ENCODE results near the gene RNASE8.
"Not testable (repeated sequence)": the region's sequence is repeated elsewhere in the genome, so short reads cannot be mapped to it uniquely, and the experiment has no call there.

The RNASE8 gene

DNA sequence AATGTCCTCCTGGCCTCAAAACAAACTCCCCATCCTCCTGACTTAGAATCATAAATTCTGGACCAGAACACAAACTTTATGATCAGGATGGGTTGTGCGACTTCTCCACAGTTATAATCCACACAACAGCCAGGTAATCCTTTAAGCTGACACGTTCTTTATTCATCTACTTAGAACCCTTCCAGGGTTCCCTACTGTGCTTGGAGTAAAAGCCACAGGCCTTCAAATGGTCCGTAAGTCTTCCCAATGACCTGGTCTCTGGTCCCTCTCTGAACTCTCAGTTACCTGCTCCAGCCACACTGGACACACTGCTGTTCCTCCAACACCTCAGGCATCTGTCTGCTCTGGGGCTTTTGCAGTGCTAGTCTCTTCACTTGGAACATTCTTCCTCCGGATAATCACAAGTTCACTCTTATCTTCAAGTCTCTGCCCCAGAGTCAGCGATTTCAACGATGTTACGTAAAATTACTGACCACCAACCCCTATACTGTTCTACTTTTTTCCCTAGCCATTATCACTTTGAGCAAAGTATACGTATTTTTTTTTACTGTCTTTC is 17.2 kb upstream of the RNASE8 start:
- no peaks in the 10 kb centered on the region for H3K36me3 ChIP-seq (ENCODE audit: control insufficient read depth in 2 of 2, insufficient read depth in 2 of 2, low read length in 2 of 2)
- no peak overlapping the region for H3K4me3 ChIP-seq (ENCODE audit: low read length in 2 of 2)
- H3K4me1 ChIP-seq (ENCODE audit: control insufficient read depth in 2 of 2, insufficient read depth in 2 of 2, low read length in 2 of 2) = peaks cover 25 to 34% of the 10 kb centered on the region in 2 donors
- H3K27me3 ChIP-seq (ENCODE audit: control insufficient read depth in 2 of 2, insufficient read depth in 2 of 2, low read length in 2 of 2) = no peaks in the 10 kb centered on the region
- no peak overlapping the region for H3K9ac ChIP-seq (ENCODE audit: low read depth in 1 of 2, low read length in 2 of 2)
- H3K9me3 ChIP-seq (ENCODE audit: control insufficient read depth in 2 of 2, low read length in 2 of 2) = no peaks in the 10 kb centered on the region
- H3K27ac ChIP-seq (ENCODE audit: low read depth in 2 of 2, low read length in 2 of 2) = no peak overlapping the region

DNA sequence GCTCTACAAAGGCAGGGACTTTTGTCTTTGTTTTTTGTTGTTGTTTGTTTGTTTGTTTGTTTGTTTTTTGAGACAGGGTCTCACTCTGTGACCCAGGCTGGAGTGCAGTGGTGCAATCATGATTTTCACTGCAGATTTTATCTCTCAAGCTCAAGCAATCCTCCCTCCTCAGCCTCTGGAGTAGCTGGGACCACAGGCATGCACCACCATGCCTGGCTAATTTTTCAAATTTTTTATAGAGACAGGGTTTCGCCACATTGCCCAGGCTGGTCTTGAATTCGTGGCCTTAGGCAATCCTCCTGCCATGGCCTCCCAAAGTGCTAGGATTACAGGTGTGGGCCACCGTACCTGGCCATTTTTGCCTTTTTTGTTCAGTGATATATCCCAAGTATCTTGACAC is 16.7 kb upstream of the RNASE8 start:
- H3K9ac ChIP-seq (ENCODE audit: low read depth in 1 of 2, low read length in 2 of 2); H3K4me3 ChIP-seq (ENCODE audit: low read length in 2 of 2); H3K36me3 ChIP-seq (ENCODE audit: control insufficient read depth in 2 of 2, insufficient read depth in 2 of 2, low read length in 2 of 2); H3K9me3 ChIP-seq (ENCODE audit: control insufficient read depth in 2 of 2, low read length in 2 of 2); H3K27me3 ChIP-seq (ENCODE audit: control insufficient read depth in 2 of 2, insufficient read depth in 2 of 2, low read length in 2 of 2); H3K27ac ChIP-seq (ENCODE audit: low read depth in 2 of 2, low read length in 2 of 2): not testable (repeated sequence)
- H3K4me1 ChIP-seq (ENCODE audit: control insufficient read depth in 2 of 2, insufficient read depth in 2 of 2, low read length in 2 of 2) = peaks cover 25 to 34% of the 10 kb centered on the region in 2 donors

DNA sequence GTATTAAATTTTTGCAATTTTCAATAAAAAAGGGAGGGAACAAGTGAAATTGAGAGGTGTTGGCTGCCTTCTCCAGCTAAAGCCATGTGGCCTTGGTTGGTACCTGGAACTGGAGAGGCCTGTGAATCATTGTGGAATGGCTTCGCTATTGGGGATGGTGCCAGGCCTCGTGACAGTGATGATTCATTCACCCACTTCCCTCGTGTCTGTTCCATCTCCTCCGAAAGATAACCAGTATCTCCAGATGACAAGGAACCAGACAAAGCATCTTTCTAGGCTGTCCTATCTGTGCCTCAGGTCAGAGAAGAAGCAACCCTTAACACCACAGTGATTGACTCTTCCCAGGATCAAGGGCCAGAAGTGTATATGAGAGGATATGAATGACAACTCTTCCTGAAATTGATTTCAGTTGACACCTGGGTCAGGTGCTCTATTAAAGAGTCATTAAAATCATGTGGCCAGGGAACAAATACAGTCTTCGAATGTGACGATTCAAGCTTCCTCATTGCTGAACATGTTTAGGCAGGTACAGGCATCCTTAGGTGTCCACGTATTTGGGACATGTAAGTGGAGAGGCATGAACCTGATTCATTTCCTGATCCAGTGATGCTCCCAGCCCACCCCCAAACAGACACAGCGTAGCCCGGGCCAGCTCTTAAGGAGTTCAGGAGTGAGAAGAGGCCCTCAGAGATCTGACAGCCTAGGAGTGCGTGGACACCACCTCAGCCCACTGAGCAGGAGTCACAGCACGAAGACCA is 15.8 kb upstream of the RNASE8 start, which contains the start of gene RNASE7:
Gene RNASE7, plus strand, starts transcription at position 687 of the 758 bp plus-strand sequence. CDS start 631 bp downstream, outside the sequence.
- H3K36me3 ChIP-seq (ENCODE audit: control insufficient read depth in 2 of 2, insufficient read depth in 2 of 2, low read length in 2 of 2) = no peaks in the 10 kb centered on the region
- H3K9ac ChIP-seq (ENCODE audit: low read depth in 1 of 2, low read length in 2 of 2) = no peak within 1 kb of the TSS
- H3K4me3 ChIP-seq (ENCODE audit: low read length in 2 of 2) = no peak within 1 kb of the TSS
- H3K27ac ChIP-seq (ENCODE audit: low read depth in 2 of 2, low read length in 2 of 2) = peak within 1 kb of the TSS in 1 of 2 donors; percentile 24
- H3K27me3 ChIP-seq (ENCODE audit: control insufficient read depth in 2 of 2, insufficient read depth in 2 of 2, low read length in 2 of 2) = no peaks in the 10 kb centered on the region
- H3K9me3 ChIP-seq (ENCODE audit: control insufficient read depth in 2 of 2, low read length in 2 of 2) = no peaks in the 10 kb centered on the region
- H3K4me1 ChIP-seq (ENCODE audit: control insufficient read depth in 2 of 2, insufficient read depth in 2 of 2, low read length in 2 of 2) = peaks cover 25 to 34% of the 10 kb centered on the region in 2 donors

DNA sequence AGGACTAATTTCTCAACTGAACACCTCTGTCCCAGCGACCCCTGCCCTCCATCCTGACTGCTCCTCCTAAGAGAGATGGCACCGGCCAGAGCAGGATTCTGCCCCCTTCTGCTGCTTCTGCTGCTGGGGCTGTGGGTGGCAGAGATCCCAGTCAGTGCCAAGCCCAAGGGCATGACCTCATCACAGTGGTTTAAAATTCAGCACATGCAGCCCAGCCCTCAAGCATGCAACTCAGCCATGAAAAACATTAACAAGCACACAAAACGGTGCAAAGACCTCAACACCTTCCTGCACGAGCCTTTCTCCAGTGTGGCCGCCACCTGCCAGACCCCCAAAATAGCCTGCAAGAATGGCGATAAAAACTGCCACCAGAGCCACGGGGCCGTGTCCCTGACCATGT is 14.7 kb upstream of the RNASE8 start:
- Histone ChIP-seq H3K27ac (ENCODE audit: low read depth in 2 of 2, low read length in 2 of 2) (peak overlapping the region in 1 of 2 donors; percentile 24), H3K36me3 (ENCODE audit: control insufficient read depth in 2 of 2, insufficient read depth in 2 of 2, low read length in 2 of 2) (no peaks in the 10 kb centered on the region), H3K4me1 (ENCODE audit: control insufficient read depth in 2 of 2, insufficient read depth in 2 of 2, low read length in 2 of 2) (peaks cover 25 to 34% of the 10 kb centered on the region in 2 donors), H3K4me3 (ENCODE audit: low read length in 2 of 2) (no peak overlapping the region), H3K9ac (ENCODE audit: low read depth in 1 of 2, low read length in 2 of 2) (no peak overlapping the region), H3K27me3 (ENCODE audit: control insufficient read depth in 2 of 2, insufficient read depth in 2 of 2, low read length in 2 of 2) (no peaks in the 10 kb centered on the region), H3K9me3 (ENCODE audit: control insufficient read depth in 2 of 2, low read length in 2 of 2) (no peaks in the 10 kb centered on the region)

DNA sequence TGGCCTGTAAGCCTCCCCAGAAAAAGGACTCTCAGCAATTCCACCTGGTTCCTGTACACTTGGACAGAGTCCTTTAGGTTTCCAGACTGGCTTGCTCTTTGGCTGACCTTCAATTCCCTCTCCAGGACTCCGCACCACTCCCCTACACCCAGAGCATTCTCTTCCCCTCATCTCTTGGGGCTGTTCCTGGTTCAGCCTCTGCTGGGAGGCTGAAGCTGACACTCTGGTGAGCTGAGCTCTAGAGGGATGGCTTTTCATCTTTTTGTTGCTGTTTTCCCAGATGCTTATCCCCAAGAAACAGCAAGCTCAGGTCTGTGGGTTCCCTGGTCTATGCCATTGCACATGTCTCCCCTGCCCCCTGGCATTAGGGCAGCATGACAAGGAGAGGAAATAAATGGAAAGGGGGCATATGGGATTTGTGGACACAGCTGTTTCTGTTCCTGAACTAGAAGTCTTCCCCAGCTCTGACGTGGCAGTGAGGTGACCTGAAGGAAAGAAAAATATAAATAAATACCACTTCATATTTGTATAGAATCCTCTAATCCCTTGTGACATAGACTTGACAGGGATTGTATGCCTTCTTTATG is 14.1 kb upstream of the RNASE8 start:
- Histone ChIP-seq H3K27me3 (ENCODE audit: control insufficient read depth in 2 of 2, insufficient read depth in 2 of 2, low read length in 2 of 2) (no peaks in the 10 kb centered on the region), H3K27ac (ENCODE audit: low read depth in 2 of 2, low read length in 2 of 2) (peak overlapping the region; percentile 24 to 30), H3K4me1 (ENCODE audit: control insufficient read depth in 2 of 2, insufficient read depth in 2 of 2, low read length in 2 of 2) (peaks cover 23 to 32% of the 10 kb centered on the region in 2 donors), H3K9me3 (ENCODE audit: control insufficient read depth in 2 of 2, low read length in 2 of 2) (no peaks in the 10 kb centered on the region), H3K9ac (ENCODE audit: low read depth in 1 of 2, low read length in 2 of 2) (no peak overlapping the region), H3K36me3 (ENCODE audit: control insufficient read depth in 2 of 2, insufficient read depth in 2 of 2, low read length in 2 of 2) (no peaks in the 10 kb centered on the region), H3K4me3 (ENCODE audit: low read length in 2 of 2) (no peak overlapping the region)

DNA sequence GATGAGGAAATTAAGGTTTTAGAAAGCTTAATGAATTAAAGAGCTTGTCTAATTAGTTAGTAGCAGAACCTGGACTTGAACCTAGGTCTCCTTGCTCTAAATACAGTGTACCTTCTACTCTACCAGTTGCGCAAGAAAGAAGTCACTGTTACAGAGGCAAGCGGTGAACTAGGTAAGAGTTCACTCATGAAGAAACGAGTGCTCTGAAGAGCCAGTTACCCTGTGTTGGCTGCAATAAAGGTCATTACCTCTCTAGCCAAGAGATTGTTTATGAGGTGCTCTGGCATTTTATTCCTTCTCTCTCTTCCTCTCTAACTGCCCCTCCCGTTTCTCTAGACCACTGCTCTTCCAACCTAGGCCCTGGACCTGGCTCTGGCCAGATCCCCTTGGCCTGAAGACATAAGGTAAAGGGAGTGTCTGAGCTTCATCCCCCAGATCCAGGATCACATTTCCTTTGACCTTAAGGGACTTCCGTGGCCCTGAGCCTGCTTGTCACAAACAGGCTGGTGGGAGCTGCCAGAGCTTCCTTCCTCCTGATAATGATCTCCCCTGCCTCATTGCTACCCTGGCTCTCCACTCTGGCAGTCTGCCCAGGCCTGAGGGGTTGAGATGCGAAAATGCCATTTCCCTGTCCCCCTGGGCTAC is 13.5 kb upstream of the RNASE8 start:
- Histone ChIP-seq H3K4me3 (ENCODE audit: low read length in 2 of 2) (no peak overlapping the region), H3K4me1 (ENCODE audit: control insufficient read depth in 2 of 2, insufficient read depth in 2 of 2, low read length in 2 of 2) (peaks cover 20 to 26% of the 10 kb centered on the region in 2 donors), H3K9ac (ENCODE audit: low read depth in 1 of 2, low read length in 2 of 2) (peak overlapping the region in 1 of 2 donors; percentile 14), H3K27ac (ENCODE audit: low read depth in 2 of 2, low read length in 2 of 2) (peak overlapping the region; percentile 30 to 39), H3K36me3 (ENCODE audit: control insufficient read depth in 2 of 2, insufficient read depth in 2 of 2, low read length in 2 of 2) (no peaks in the 10 kb centered on the region), H3K9me3 (ENCODE audit: control insufficient read depth in 2 of 2, low read length in 2 of 2) (no peaks in the 10 kb centered on the region), H3K27me3 (ENCODE audit: control insufficient read depth in 2 of 2, insufficient read depth in 2 of 2, low read length in 2 of 2) (no peaks in the 10 kb centered on the region)

DNA sequence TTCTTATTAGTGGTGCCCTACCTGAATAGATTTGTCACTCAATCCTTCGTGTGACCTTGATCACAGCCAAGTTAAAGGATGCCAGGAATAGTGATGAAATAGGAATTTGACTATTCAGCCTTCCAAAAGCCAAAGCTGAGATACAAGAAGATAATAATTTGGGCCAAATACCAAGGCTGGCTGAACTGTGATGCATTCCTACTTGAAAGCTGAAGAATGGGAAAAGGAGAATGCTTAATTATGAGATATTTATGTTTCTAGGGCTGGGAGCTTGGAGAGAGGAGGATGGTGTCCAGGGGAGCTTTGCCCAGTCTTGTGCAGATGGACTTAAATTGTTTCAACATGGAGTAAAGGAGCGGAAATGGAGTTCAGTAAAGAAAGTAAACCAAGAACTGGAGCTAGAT is 10.2 kb upstream of the RNASE8 start:
- no peak overlapping the region for H3K9ac ChIP-seq (ENCODE audit: low read depth in 1 of 2, low read length in 2 of 2)
- H3K4me1 ChIP-seq (ENCODE audit: control insufficient read depth in 2 of 2, insufficient read depth in 2 of 2, low read length in 2 of 2) = peaks cover 14 to 17% of the 10 kb centered on the region in 2 donors
- H3K27me3 ChIP-seq (ENCODE audit: control insufficient read depth in 2 of 2, insufficient read depth in 2 of 2, low read length in 2 of 2) = no peaks in the 10 kb centered on the region
- H3K9me3 ChIP-seq (ENCODE audit: control insufficient read depth in 2 of 2, low read length in 2 of 2) = no peaks in the 10 kb centered on the region
- no peak overlapping the region for H3K27ac ChIP-seq (ENCODE audit: low read depth in 2 of 2, low read length in 2 of 2)
- H3K4me3 ChIP-seq (ENCODE audit: low read length in 2 of 2) = no peak overlapping the region
- no peaks in the 10 kb centered on the region for H3K36me3 ChIP-seq (ENCODE audit: control insufficient read depth in 2 of 2, insufficient read depth in 2 of 2, low read length in 2 of 2)

DNA sequence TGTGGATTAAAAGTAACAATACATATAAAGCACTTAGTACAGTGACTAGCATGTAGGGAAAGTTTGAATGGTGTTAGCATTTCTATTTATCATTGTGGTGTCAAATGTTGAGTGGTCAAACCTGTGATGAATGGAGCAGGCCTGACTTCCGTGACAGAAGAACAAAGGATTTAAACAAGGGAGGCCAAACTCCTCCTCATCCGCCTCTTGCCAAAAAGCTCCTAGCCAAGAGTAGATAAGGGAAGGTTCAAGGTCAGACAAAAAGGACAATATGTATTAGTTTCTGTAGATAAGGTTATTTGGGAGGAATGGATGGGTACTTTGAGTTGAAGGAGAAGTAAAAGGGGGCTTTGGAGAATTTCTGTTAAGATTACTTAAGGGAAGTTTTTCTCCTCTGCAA is 9.0 kb upstream of the RNASE8 start:
- Histone ChIP-seq H3K9ac (ENCODE audit: low read depth in 1 of 2, low read length in 2 of 2) (no peak overlapping the region), H3K27ac (ENCODE audit: low read depth in 2 of 2, low read length in 2 of 2) (no peak overlapping the region), H3K4me1 (ENCODE audit: control insufficient read depth in 2 of 2, insufficient read depth in 2 of 2, low read length in 2 of 2) (peaks cover 5 to 9% of the 10 kb centered on the region in 2 donors), H3K4me3 (ENCODE audit: low read length in 2 of 2) (no peak overlapping the region), H3K27me3 (ENCODE audit: control insufficient read depth in 2 of 2, insufficient read depth in 2 of 2, low read length in 2 of 2) (no peaks in the 10 kb centered on the region), H3K36me3 (ENCODE audit: control insufficient read depth in 2 of 2, insufficient read depth in 2 of 2, low read length in 2 of 2) (no peaks in the 10 kb centered on the region), H3K9me3 (ENCODE audit: control insufficient read depth in 2 of 2, low read length in 2 of 2) (no peaks in the 10 kb centered on the region)

DNA sequence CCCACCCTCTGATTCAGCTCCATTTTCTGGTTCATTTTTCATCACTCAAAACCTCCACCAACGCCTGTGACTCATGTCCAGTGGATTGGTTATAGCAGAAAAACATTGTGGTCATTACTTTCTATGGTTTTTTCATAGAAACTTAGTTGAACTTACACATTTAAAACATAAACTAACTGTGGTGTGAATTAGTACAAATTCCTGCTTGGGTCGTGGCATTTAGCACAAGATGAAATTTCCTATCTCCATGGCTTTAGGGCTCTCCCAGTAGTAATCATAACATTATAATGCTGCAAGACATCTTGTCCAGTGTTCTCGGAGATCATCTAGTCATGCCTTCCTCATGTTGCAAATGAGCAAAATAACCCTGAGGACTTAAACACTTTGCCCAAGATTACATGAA is 8.3 kb upstream of the RNASE8 start:
- H3K27me3 ChIP-seq (ENCODE audit: control insufficient read depth in 2 of 2, insufficient read depth in 2 of 2, low read length in 2 of 2) = no peaks in the 10 kb centered on the region
- H3K36me3 ChIP-seq (ENCODE audit: control insufficient read depth in 2 of 2, insufficient read depth in 2 of 2, low read length in 2 of 2) = no peaks in the 10 kb centered on the region
- no peaks in the 10 kb centered on the region for H3K9me3 ChIP-seq (ENCODE audit: control insufficient read depth in 2 of 2, low read length in 2 of 2)
- no peak overlapping the region for H3K4me3 ChIP-seq (ENCODE audit: low read length in 2 of 2)
- H3K27ac ChIP-seq (ENCODE audit: low read depth in 2 of 2, low read length in 2 of 2) = no peak overlapping the region
- H3K4me1 ChIP-seq (ENCODE audit: control insufficient read depth in 2 of 2, insufficient read depth in 2 of 2, low read length in 2 of 2) = peaks cover 6 to 11% of the 10 kb centered on the region in 2 donors
- no peak overlapping the region for H3K9ac ChIP-seq (ENCODE audit: low read depth in 1 of 2, low read length in 2 of 2)

DNA sequence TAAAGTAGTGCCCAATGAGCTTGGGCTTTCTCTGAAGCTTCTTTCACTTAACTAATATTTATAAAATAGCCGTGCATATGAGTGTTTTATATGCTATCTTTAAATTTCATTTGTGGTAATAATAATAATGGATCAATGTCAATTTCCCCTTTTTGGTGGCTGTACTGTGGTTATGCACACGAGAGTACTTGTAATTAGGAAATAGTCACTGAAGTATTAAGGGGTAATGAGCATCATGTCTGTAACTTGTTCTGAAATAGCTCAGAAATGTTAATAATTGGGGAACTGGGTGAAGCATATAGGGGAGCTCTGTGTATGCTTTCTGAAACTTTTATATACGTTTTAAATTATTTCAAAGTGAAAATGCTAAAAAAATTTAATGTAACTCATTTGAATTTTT is 7.0 kb upstream of the RNASE8 start:
- Histone ChIP-seq H3K9ac (ENCODE audit: low read depth in 1 of 2, low read length in 2 of 2) (no peak overlapping the region), H3K4me1 (ENCODE audit: control insufficient read depth in 2 of 2, insufficient read depth in 2 of 2, low read length in 2 of 2) (peaks cover 6 to 23% of the 10 kb centered on the region in 2 donors), H3K4me3 (ENCODE audit: low read length in 2 of 2) (no peak overlapping the region)

More for the DNA sequence above, 7.0 kb upstream of the RNASE8 start:
- no peaks in the 10 kb centered on the region for H3K9me3 ChIP-seq (ENCODE audit: control insufficient read depth in 2 of 2, low read length in 2 of 2)
- H3K27ac ChIP-seq (ENCODE audit: low read depth in 2 of 2, low read length in 2 of 2) = no peak overlapping the region
- H3K36me3 ChIP-seq (ENCODE audit: control insufficient read depth in 2 of 2, insufficient read depth in 2 of 2, low read length in 2 of 2) = no peaks in the 10 kb centered on the region
- H3K27me3 ChIP-seq (ENCODE audit: control insufficient read depth in 2 of 2, insufficient read depth in 2 of 2, low read length in 2 of 2) = no peaks in the 10 kb centered on the region

All from mucosa of rectum (tissue), 2 donors.